Measurements from ENCODE around the gene PLSCR1. TPM values are rescaled to one million over a fixed set of nuclear protein-coding genes. Genes with fewer than 3 reads are reported as not detected.

The PLSCR1 gene
- total RNA-seq, 1 experiment from 2014 or later = 48.9 TPM

DNA sequence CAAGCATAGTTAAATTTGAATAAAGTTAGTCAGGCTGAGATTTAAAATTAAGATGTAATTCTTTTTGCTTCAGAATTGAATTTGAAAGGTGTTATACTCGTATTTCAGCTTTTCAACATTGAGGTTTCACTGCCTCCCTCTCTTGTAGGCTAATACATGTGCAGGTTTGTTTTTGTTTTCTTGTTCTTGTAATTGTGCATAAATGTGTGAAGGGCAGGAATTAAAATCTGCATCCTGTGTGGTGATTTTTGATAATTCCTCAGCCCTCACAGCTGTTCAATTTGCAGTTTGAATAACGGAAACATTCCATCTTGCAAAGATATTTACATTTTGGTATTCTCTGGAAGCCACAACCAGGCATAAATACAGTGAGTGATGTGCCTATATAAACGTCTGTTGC lies 24.9 kb upstream of the PLSCR1 start:
- H2BK15ac ChIP-seq (ENCODE audit: low read depth, low read length) = no peak overlapping the region
- no peak overlapping the region for H4K5ac ChIP-seq (ENCODE audit: insufficient read length, low read depth, low read length)
- no peak overlapping the region for H3K9ac ChIP-seq (ENCODE audit: extremely low read depth, insufficient read length, low read length)
- H3K27me3 Mint-ChIP-seq (ENCODE audit: low read depth) = no peaks in the 10 kb centered on the region
- H3K4ac ChIP-seq (ENCODE audit: low read depth, low read length) = no peak overlapping the region
- TF ChIP-seq, protein P1, sequence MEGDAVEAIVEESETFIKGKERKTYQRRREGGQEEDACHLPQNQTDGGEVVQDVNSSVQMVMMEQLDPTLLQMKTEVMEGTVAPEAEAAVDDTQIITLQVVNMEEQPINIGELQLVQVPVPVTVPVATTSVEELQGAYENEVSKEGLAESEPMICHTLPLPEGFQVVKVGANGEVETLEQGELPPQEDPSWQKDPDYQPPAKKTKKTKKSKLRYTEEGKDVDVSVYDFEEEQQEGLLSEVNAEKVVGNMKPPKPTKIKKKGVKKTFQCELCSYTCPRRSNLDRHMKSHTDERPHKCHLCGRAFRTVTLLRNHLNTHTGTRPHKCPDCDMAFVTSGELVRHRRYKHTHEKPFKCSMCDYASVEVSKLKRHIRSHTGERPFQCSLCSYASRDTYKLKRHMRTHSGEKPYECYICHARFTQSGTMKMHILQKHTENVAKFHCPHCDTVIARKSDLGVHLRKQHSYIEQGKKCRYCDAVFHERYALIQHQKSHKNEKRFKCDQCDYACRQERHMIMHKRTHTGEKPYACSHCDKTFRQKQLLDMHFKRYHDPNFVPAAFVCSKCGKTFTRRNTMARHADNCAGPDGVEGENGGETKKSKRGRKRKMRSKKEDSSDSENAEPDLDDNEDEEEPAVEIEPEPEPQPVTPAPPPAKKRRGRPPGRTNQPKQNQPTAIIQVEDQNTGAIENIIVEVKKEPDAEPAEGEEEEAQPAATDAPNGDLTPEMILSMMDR (conservative IDR thresholded peaks at IDR 0.05) = no peak
- H3K27ac Mint-ChIP-seq = peak overlapping the region in 2 of 3 experiments; percentile 2 to 4; a peak in 1 of 7 replicates
- no peak overlapping the region for H3K56ac ChIP-seq (ENCODE audit: insufficient read length, low read depth, low read length)
- no peaks in the 10 kb centered on the region for H3K27me3 ChIP-seq (ENCODE audit: insufficient read depth, low read length)
- H3K4me3 Mint-ChIP-seq = no peak overlapping the region
- DNase-seq = no peak
- H3K9me3 ChIP-seq (ENCODE audit: control insufficient read depth, low read depth, low read length) = no peaks in the 10 kb centered on the region
- no peak overlapping the region for H4K8ac ChIP-seq (replicated peaks; ENCODE audit: insufficient read length, low read depth, low read length)
- no peak overlapping the region for H2BK5ac ChIP-seq (ENCODE audit: insufficient read length, low read length)
- H3K36me3 Mint-ChIP-seq (ENCODE audit: insufficient read depth in 1 of 3, low read depth in 3 of 3) = peaks cover 2 to 7% (median 5%) of the 10 kb centered on the region in 3 experiments; a peak in 6 of 7 replicates
- no peak overlapping the region for H2BK20ac ChIP-seq (ENCODE audit: low read depth, low read length, poor library complexity, severe bottlenecking)
- no peak overlapping the region for H3T11ph ChIP-seq (ENCODE audit: low read length)
- H3K9me3 Mint-ChIP-seq = peaks cover 2 to 3% of the 10 kb centered on the region in 2 experiments; a peak in 4 of 5 replicates
- H4K20me1 ChIP-seq (ENCODE audit: control insufficient read depth, insufficient read depth, insufficient read length) = no peaks in the 10 kb centered on the region
- H2BK12ac ChIP-seq (ENCODE audit: insufficient read length, low read depth, low read length) = no peak overlapping the region
- no peaks in the 10 kb centered on the region for H3K4me1 ChIP-seq (ENCODE audit: insufficient read depth, low read length)
- H2AFZ ChIP-seq (ENCODE audit: low read length) = no peak overlapping the region
- H3K23ac ChIP-seq (ENCODE audit: insufficient read length, low read depth, low read length) = no peak overlapping the region
- H3K23me2 ChIP-seq (ENCODE audit: insufficient read length, low read depth, low read length, poor library complexity, severe bottlenecking) = no peaks in the 10 kb centered on the region
- H3K4me1 Mint-ChIP-seq = peaks cover 6 to 12% of the 10 kb centered on the region in 2 experiments; a peak in 3 of 4 replicates
- no peak overlapping the region for H3K14ac ChIP-seq (ENCODE audit: insufficient read depth, low read length)
- H2BK120ac ChIP-seq (ENCODE audit: low read depth, low read length, poor library complexity, severe bottlenecking) = no peak overlapping the region
- no peak overlapping the region for H3K27ac ChIP-seq (ENCODE audit: insufficient read length, low read depth, low read length)
- H3K4me2 ChIP-seq (ENCODE audit: insufficient read depth, insufficient read length, low read length) = no peak overlapping the region
- no peaks in the 10 kb centered on the region for H3K79me2 ChIP-seq (ENCODE audit: insufficient read depth, low read length)
- no peak overlapping the region for H3K18ac ChIP-seq (ENCODE audit: insufficient read length, low read depth, low read length)
- H2AK5ac ChIP-seq (ENCODE audit: insufficient read length, low read length) = no peak overlapping the region
- no peaks in the 10 kb centered on the region for H3K79me1 ChIP-seq (ENCODE audit: insufficient read depth, low read depth, low read length, poor library complexity, severe bottlenecking)
- no peak overlapping the region for H4K91ac ChIP-seq (ENCODE audit: insufficient read length, low read depth, low read length)
- no CpG with 5 or more reads among the region's 3 CpGs for WGBS (ENCODE audit: extremely low coverage, insufficient read length, low lambda C conversion rate)

All from H9 (cell line).